Uterus (tissue), 4 donors: ENCODE results near the gene FBXO17. TPM values are rescaled to one million over a fixed set of nuclear protein-coding genes. Genes with fewer than 3 reads are reported as not detected.
A peak's percentile ranks its signal among the peaks of the same experiment; 100 is the strongest.

Experiments used
- DNase-seq, 2 donors: peaks; one replicate each; pipeline ENCODE4 v3.0.0-alpha.2; 2019 to 2020
- H3K27ac ChIP-seq, 2 donors: fragments of 200-600 bp; sonication (generic); 1 replicate in 1 of 2; 2 replicates in 1 of 2; pipeline ENCODE4 v1.5.1; 2016 to 2018
- H3K27me3 ChIP-seq, 2 donors: fragments of 200-600 bp; sonication (generic); one replicate each; pipeline ENCODE4 v1.5.1; 2018 to 2019; ENCODE audit warnings: control low read depth in 1 of 2
- H3K36me3 ChIP-seq, 2 donors: fragments of 200-600 bp; sonication (generic); one replicate each; pipeline ENCODE4 v1.5.1; 2019; ENCODE audit warnings: control low read depth in 1 of 2
- H3K4me1 ChIP-seq, 2 donors: fragments of 200-600 bp; sonication (generic); one replicate each; pipeline ENCODE4 v1.5.1; 2018 to 2019; ENCODE audit warnings: control low read depth in 1 of 2
- H3K4me3 ChIP-seq, 2 donors: fragments of 200-600 bp; sonication (generic); 1 replicate in 1 of 2; 2 replicates in 1 of 2; pipeline ENCODE4 v1.5.1; 2018 to 2019; ENCODE audit warnings: mild to moderate bottlenecking in 1 of 2
- H3K9me3 ChIP-seq, 2 donors: fragments of 200-600 bp; sonication (generic); one replicate each; pipeline ENCODE4 v1.5.1; 2019; ENCODE audit warnings: control low read depth in 1 of 2
- POLR2A ChIP-seq, 2 donors: fragments of 450-650 bp; IDR thresholded peaks; one replicate each; pipeline ENCODE4 v1.6.1; 2016; ENCODE audit warnings: antibody characterized with exemption in 2 of 2, mild to moderate bottlenecking in 1 of 2, moderate library complexity in 1 of 2
- intact Hi-C: fragments of 100-400 bp; cut with DNase I; formaldehyde crosslinking; loops from one replicate; pipeline ENCODE4 v1.15.1; 2023; ENCODE audit warnings: low total_unique reads
- total RNA-seq, 4 donors: library from RNA; depleted of rRNA in 3 of 4; stranded (reverse); fragments of >200 nt in 3 of 4; gene quantifications; one replicate each; pipeline versions ENCODE4 v1.1.0 to v1.2.4, GENCODE V29; 2014 to 2023
- TF ChIP-seq, protein P1 (sequence below), 4 experiments: fragments of 200-600 bp in 2 of 4; fragments of 450-650 bp in 2 of 4; sonication (generic) in 2 of 4; IDR thresholded peaks; one replicate each; pipeline ENCODE4 v1.5.1; 2016 to 2019; ENCODE audit warnings: antibody characterized with exemption in 4 of 4, mild to moderate bottlenecking in 2 of 4, moderate library complexity in 1 of 4
- donor health status: DM: yes; HTN: yes; CAD: no.

Gene FBXO17
- total RNA-seq, 4 donors from 2014 or later: 3.8 to 47.6 (median 36.7) TPM

DNA sequence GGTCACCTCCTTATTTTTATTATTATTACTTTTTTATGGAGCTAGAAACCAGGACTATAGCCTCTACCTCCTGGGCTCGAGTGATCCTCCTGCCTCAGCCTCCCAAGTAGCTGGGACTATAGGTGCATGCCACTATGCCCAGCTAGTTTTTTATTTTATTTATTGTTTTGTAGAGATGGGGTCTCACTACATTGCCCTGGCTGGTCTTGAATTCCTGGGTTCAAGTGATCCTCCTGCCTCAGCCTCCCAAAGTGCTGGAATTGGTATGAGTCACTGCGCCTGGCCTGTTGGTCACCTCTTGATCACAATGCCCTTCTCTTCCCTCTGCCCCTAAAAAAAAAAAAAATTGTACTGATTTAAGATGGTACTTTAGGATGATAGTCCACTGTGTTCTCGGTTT is 24.4 kb downstream of the FBXO17 start:
- Histone ChIP-seq H3K9me3 (no peaks in the 10 kb centered on the region), H3K27me3 (no peaks in the 10 kb centered on the region), H3K4me3 (no peak overlapping the region), H3K4me1 (peaks cover 0 to 4% of the 10 kb centered on the region in 2 donors), H3K36me3 (no peaks in the 10 kb centered on the region), H3K27ac (no peak overlapping the region)
- intact Hi-C loops: no loop called here
- TF ChIP-seq POLR2A (IDR thresholded peaks at IDR 0.05): no peak
- TF ChIP-seq, protein P1, sequence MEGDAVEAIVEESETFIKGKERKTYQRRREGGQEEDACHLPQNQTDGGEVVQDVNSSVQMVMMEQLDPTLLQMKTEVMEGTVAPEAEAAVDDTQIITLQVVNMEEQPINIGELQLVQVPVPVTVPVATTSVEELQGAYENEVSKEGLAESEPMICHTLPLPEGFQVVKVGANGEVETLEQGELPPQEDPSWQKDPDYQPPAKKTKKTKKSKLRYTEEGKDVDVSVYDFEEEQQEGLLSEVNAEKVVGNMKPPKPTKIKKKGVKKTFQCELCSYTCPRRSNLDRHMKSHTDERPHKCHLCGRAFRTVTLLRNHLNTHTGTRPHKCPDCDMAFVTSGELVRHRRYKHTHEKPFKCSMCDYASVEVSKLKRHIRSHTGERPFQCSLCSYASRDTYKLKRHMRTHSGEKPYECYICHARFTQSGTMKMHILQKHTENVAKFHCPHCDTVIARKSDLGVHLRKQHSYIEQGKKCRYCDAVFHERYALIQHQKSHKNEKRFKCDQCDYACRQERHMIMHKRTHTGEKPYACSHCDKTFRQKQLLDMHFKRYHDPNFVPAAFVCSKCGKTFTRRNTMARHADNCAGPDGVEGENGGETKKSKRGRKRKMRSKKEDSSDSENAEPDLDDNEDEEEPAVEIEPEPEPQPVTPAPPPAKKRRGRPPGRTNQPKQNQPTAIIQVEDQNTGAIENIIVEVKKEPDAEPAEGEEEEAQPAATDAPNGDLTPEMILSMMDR (IDR thresholded peaks at IDR 0.05): no peak
- no peak for DNase-seq

DNA sequence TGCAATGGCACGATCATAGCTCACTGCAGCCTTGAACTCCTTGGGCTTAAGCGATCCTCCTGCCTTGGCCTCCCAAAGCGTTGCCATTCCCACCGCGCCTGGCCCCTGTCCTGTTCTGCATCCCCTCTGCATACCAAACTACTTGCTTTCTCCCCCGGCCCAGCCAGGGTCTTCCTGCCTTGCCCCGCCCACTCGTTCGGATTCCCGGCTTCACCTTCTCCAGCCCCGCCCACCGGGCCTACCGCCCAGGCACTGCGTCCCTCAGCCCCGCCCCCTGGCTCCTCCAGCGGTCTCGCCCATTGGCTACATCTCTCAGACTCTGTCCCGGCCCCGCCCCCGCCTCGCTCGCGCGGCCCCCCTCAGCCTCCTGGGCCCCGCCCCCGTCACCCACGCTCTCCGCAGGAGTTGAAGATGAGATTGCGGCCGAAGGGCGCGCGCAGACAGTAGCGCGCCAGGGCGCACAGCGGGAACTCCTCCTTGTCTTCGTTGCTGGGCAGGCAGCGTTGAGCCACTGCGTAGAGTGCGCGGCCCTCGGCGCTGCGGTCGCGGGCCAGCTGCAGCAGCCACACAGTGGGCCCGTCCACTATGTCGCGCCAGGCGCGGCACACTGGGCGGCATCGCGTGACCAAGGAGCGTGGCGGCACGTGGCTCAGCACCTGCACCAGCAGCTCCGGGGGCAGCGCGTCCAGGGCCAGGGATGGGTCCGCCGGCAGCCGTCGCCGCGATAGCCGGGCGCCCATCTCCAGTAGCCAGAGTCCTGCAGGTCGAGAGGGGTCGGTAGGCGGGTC is 25.8 kb downstream of the FBXO17 start:
- Histone ChIP-seq H3K4me1 (peaks cover 0 to 4% of the 10 kb centered on the region in 2 donors), H3K9me3 (no peaks in the 10 kb centered on the region), H3K27ac (no peak overlapping the region), H3K4me3 (peak overlapping the region; percentile 20 to 25), H3K27me3 (no peaks in the 10 kb centered on the region), H3K36me3 (no peaks in the 10 kb centered on the region)
- peak; percentile 78 to 82 for DNase-seq
- intact Hi-C loops: no loop called here
- TF ChIP-seq, protein P1 (IDR thresholded peaks at IDR 0.05): no peak
- TF ChIP-seq POLR2A (IDR thresholded peaks at IDR 0.05): no peak

DNA sequence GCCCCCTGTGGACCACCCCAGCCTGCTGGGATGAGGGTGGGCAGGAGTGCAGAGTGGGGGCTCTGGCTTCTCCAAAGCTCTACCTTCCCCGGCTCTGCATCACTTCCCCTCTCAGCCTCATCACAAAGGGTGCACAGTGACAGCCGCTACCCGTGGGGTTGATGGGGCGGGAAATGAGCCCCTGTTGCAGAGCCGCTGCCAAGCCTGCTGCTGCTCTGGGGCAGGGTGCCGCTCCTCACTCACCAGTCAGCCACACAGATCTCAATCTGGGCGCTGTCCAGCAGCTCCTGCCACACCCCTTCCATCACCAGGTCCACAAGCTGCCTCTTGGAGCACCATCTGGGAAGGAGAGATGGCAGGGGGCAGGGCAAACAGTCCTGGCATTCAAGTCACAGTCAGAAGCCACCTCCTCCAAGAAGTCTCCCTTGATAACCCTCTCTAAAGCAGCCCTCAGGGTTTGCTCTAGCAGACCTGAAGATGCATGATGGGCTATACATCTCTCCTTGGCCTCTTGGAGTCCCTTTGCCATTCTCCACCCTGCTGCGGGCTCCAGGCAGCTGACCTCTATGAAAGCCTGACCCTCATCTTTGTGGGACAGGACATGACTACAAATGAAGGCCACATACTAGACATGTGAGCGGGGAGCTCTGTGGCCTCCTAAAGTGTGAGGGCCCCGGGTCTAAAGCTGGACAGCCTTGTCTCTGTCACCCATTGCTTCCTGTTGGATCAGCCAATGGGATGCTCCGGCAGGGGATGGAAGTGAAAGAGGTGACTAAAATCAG is 29.1 kb downstream of the FBXO17 start:
- H3K4me3 ChIP-seq: no peak overlapping the region
- no peak for DNase-seq
- no peaks in the 10 kb centered on the region for H3K9me3 ChIP-seq
- intact Hi-C loops: no loop called here
- no peaks in the 10 kb centered on the region for H3K27me3 ChIP-seq
- no peak overlapping the region for H3K27ac ChIP-seq
- H3K36me3 ChIP-seq: no peaks in the 10 kb centered on the region
- TF ChIP-seq, protein P1 (IDR thresholded peaks at IDR 0.05): no peak
- no peak for TF ChIP-seq POLR2A (IDR thresholded peaks at IDR 0.05)
- peaks cover 0 to 4% of the 10 kb centered on the region in 2 donors for H3K4me1 ChIP-seq

DNA sequence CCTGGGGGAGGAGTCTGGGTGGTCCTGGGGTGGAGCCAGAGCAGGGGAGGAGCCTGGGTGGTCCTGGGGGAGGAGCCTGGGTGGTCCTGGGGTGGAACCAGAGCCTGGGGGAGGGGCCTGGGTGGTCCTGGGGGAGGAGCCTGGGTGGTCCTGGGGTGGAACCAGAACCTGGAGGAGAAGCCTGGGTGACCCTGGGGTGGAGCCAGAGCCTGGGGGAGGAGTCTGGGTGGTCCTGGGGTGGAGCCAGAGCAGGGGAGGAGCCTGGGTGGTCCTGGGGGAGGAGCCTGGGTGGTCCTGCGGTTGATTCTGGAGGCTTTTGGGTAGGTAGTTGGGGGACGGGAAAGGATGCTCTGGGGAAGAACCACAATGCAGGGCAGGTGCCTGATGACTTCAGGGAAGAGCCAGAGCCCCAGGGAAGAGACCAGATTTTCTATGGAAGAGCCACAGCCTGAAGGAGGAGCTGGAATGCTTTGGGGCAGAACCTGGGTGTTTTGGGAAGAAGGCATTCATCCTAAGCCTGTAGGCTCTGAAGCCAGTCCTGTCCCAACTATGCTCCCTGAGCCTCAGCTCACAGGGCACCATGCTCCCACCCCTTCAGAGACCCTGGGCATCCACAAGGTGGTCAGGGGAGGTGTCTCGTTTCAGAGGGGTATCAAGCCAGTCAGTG is 29.8 kb downstream of the FBXO17 start:
- Histone ChIP-seq H3K4me1 (peaks cover 0 to 4% of the 10 kb centered on the region in 2 donors), H3K27ac (no peak overlapping the region), H3K36me3 (no peaks in the 10 kb centered on the region), H3K27me3 (no peaks in the 10 kb centered on the region), H3K4me3 (no peak overlapping the region), H3K9me3 (no peaks in the 10 kb centered on the region)
- DNase-seq: no peak
- no peak for TF ChIP-seq POLR2A (IDR thresholded peaks at IDR 0.05)
- TF ChIP-seq, protein P1 (IDR thresholded peaks at IDR 0.05): no peak
- intact Hi-C loops: no loop called here
